HCT116 (cell line): ENCODE data around the gene KCNMB1.

Experiments
- CTCF ChIP-seq, 3 experiments: fragments of 200-600 bp in 1 of 3; sonication (generic) in 1 of 3; IDR thresholded peaks in 2 of 3; conservative IDR thresholded peaks in 1 of 3; 2 replicates each; pipeline ENCODE4 v1.5.1; 2012 to 2017; ENCODE audit warnings: low read depth in 2 of 3, low read length in 2 of 3, antibody characterized with exemption in 1 of 3, borderline replicate concordance in 1 of 3, control low read depth in 1 of 3, mild to moderate bottlenecking in 1 of 3, mixed read lengths in 1 of 3, mixed run types in 1 of 3, moderate library complexity in 1 of 3; ENCODE audit not compliant: insufficient read depth in 1 of 3
- EZH2 ChIP-seq: fragments of 200-600 bp; sonication (generic); IDR thresholded peaks from 2 replicates; pipeline ENCODE4 v1.6.1; 2017; ENCODE audit warnings: antibody characterized with exemption, mixed run types
- SP1 ChIP-seq: IDR thresholded peaks from 2 replicates; pipeline ENCODE4 v1.6.1; 2012; ENCODE audit warnings: low read depth

DNA sequence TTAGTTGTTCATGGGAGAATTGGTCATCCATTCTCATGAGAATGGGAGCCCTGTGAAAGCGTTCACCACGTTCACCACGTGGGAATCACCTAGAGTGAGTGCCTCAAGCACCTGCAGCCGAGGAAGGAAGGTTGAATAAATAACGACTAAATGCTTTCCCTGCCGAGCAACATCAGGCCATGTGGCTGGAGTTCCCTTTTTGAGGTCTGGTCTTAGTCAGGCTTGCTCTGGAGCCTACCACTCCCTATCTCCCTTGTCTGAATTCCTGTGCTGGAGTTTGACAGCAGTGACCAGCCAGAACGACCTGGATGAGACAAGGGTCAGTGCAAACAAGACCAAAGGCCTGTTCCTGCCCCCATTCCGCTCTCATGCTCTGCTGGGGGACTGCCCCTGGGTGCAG lies 28.5 kb downstream of the KCNMB1 start:
- no peak for TF ChIP-seq SP1
- TF ChIP-seq CTCF (IDR thresholded peaks at IDR 0.05 in 2 of 3, conservative IDR thresholded peaks at IDR 0.05 in 1 of 3; ENCODE audit: borderline replicate concordance in 1 of 3, insufficient read depth in 1 of 3, low read depth in 2 of 3, low read length in 2 of 3) = no peak
- no peak for TF ChIP-seq EZH2
